HL-60 (cell line): ENCODE data around the gene ABCA7.

Experiments used
- CTCF ChIP-seq: IDR thresholded peaks from one replicate; pipeline ENCODE4 v1.5.1; 2011; ENCODE audit warnings: low read length, control low read depth, inconsistent platforms; ENCODE audit not compliant: insufficient read depth
- GABPA ChIP-seq: IDR thresholded peaks from 2 replicates; pipeline ENCODE4 v1.6.1; 2012; ENCODE audit warnings: low read depth
- POLR2AphosphoS5 ChIP-seq: IDR thresholded peaks from 2 replicates; pipeline ENCODE4 v1.6.1; 2012; ENCODE audit warnings: low read depth
- REST ChIP-seq: IDR thresholded peaks from 2 replicates; pipeline ENCODE4 v1.6.1; 2012; ENCODE audit warnings: low read depth; ENCODE audit not compliant: insufficient replicate concordance

- TF ChIP-seq GABPA (no peak), REST (no peak), CTCF (no peak), POLR2AphosphoS5 (no peak; the same call in 1 of the 2 replicates)
Observed at GRCh38 chr19:1086613-1087012, 46.7 kb downstream of the ABCA7 start.
